GM12892 (cell line): ENCODE results near the gene C19orf85.

Experiments
- POLR2A ChIP-seq: IDR thresholded peaks from 2 replicates; pipeline ENCODE4 v1.6.1; 2011; ENCODE audit warnings: low read depth, low read length, control low read depth
- POLR2AphosphoS5 ChIP-seq: IDR thresholded peaks from 2 replicates; pipeline ENCODE4 v1.6.1; 2011; ENCODE audit warnings: low read depth, low read length, control low read depth
- TAF1 ChIP-seq: IDR thresholded peaks from 2 replicates; pipeline ENCODE4 v1.6.1; 2011; ENCODE audit warnings: low read depth, mild to moderate bottlenecking, control low read depth, low read length, borderline replicate concordance

DNA sequence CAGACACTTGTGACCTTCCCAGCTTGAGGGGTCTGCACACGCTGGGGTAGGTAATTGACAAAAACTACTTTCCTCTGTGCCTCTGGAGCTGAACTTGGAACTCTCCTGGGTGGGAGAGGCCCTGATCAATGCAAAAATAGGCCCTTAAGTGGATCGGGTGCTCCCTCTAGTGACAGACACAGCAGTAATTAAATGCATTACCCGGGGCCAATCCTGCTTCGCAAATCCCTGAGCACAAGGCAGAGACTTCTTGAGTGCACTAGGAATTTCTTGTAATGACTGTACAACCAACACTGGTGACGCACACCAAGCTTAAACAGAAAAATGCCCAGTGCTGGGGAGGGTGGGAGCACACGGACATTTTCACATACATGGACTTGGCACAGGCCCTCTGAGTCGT lies 46.4 kb downstream of the C19orf85 start:
- TF ChIP-seq TAF1 (no peak), POLR2A (no peak), POLR2AphosphoS5 (no peak)
